Endometrium (tissue), 2 donors: ENCODE data around the gene OR2A1.
"Not testable (repeated sequence)": the region's sequence is repeated elsewhere in the genome, so short reads cannot be mapped to it uniquely, and the experiment has no call there.

Source experiments
- FAIRE-seq: peaks from 2 replicates; lab custom pipeline; 2012; peaks lifted over from hg19 to GRCh38; lab: Jason Lieb, UNC
- donor health status: control.
- donor health status: control.

Gene OR2A1

GRCh38 chr7:144311872-144312469, at the start of gene OR2A1:
TSS of gene OR2A1 (plus strand) at chr7:144312419. CDS start at chr7:144318125, 5,706 bp downstream.
- not testable (repeated sequence) for FAIRE-seq

- FAIRE-seq: not testable (repeated sequence)
Observed at GRCh38 chr7:144264692-144265091, 47.5 kb upstream of the OR2A1 start, which contains the start of gene OR2A7. TSS of gene OR2A7 (minus strand) at chr7:144264792. CDS start at chr7:144259628, 5,164 bp downstream.

GRCh38 chr7:144269188-144269587, 43.0 kb upstream of the OR2A1 start, which contains the start of gene CTAGE8:
TSS of gene CTAGE8 (minus strand) at chr7:144269288. CDS start at chr7:144269250, 38 bp downstream.
- FAIRE-seq: not testable (repeated sequence)

- not testable (repeated sequence) for FAIRE-seq
Observed at GRCh38 chr7:144275281-144275680, 36.9 kb upstream of the OR2A1 start.

- FAIRE-seq: not testable (repeated sequence)
Observed at GRCh38 chr7:144280010-144280409, 32.2 kb upstream of the OR2A1 start.

- not testable (repeated sequence) for FAIRE-seq
Observed at GRCh38 chr7:144281981-144282380, 30.2 kb upstream of the OR2A1 start.

- FAIRE-seq: not testable (repeated sequence)
Observed at GRCh38 chr7:144282490-144282889, 29.7 kb upstream of the OR2A1 start.

- not testable (repeated sequence) for FAIRE-seq
Observed at GRCh38 chr7:144283716-144284115, 28.5 kb upstream of the OR2A1 start.

- not testable (repeated sequence) for FAIRE-seq
Observed at GRCh38 chr7:144287171-144287784, 24.9 kb upstream of the OR2A1 start.

- FAIRE-seq: not testable (repeated sequence)
Observed at GRCh38 chr7:144291607-144292006, 20.6 kb upstream of the OR2A1 start.

- not testable (repeated sequence) for FAIRE-seq
Observed at GRCh38 chr7:144292384-144293161, 19.6 kb upstream of the OR2A1 start.

- not testable (repeated sequence) for FAIRE-seq
Observed at GRCh38 chr7:144293794-144294499, 18.3 kb upstream of the OR2A1 start.

- not testable (repeated sequence) for FAIRE-seq
Observed at GRCh38 chr7:144302578-144303303, 9.5 kb upstream of the OR2A1 start.

- FAIRE-seq: not testable (repeated sequence)
Observed at GRCh38 chr7:144303607-144304006, 8.6 kb upstream of the OR2A1 start.

- FAIRE-seq: not testable (repeated sequence)
Observed at GRCh38 chr7:144305156-144305555, 7.1 kb upstream of the OR2A1 start.

GRCh38 chr7:144309702-144310101, 2.5 kb upstream of the OR2A1 start:
- not testable (repeated sequence) for FAIRE-seq

- FAIRE-seq: not testable (repeated sequence)
Observed at GRCh38 chr7:144311218-144311617, 1.0 kb upstream of the OR2A1 start.

- peak; percentile 8 for FAIRE-seq
Observed at GRCh38 chr7:144317537-144317936, 5.3 kb downstream of the OR2A1 start.

GRCh38 chr7:144319547-144319946, 7.3 kb downstream of the OR2A1 start:
- not testable (repeated sequence) for FAIRE-seq

- FAIRE-seq: not testable (repeated sequence)
Observed at GRCh38 chr7:144321677-144322206, 9.5 kb downstream of the OR2A1 start.

GRCh38 chr7:144323359-144323758, 11.1 kb downstream of the OR2A1 start:
- FAIRE-seq: not testable (repeated sequence)
